Measurements from ENCODE around the gene KCNAB1. TPM values are rescaled to one million over a fixed set of nuclear protein-coding genes. Genes with fewer than 3 reads are reported as not detected.

Gene KCNAB1
- total and polyA plus RNA-seq, 2 donors (not counting 3 experiments of a cell fraction or from before 2014, with no cell fraction given), result 0.21 TPM; not detected in 1

DNA sequence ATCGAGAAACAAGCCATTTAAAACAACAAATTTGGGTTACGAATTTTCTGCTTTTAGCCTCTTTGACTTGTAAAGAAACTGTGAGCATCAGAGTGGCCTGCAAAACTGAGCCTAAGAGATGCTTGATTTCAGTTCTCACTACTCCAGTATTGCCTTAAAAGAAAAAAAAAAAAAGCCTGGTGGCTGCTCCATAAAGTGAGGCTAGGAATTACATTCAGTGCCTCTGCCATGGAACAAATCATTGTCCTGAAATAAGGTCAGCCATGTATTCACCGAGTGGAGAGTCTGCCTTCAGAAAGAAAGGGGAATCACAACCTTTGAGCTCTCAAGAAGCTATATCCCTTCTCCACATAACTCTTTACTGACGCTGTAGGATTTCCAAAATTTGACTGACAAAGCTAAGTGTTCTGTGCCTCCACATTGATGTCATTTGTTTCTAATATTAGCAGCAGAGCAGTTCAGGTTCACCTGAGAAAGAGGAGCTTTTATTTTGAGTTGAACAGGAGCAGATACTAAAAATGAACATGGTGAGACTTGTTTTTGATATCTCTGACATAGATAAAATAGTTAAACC, 297.3 kb downstream of the KCNAB1 start:
- no TSS peak for BruUV-seq (replicated peaks)
- Histone ChIP-seq H3K36me3 (ENCODE audit: control insufficient read depth in 2 of 2, extremely low read depth in 1 of 2, insufficient read depth in 2 of 2, low read length in 2 of 2) (no peaks in the 10 kb centered on the region), H3K27ac (ENCODE audit: insufficient read depth, low read depth, low read length) (no peak overlapping the region), H3K79me2 (ENCODE audit: control insufficient read depth, insufficient read depth, low read length) (no peaks in the 10 kb centered on the region), H3K9me3 (replicated peaks; ENCODE audit: control insufficient read depth, insufficient read depth, low read length) (no peaks in the 10 kb centered on the region), H3K4me3 (replicated peaks in 1 of 3; ENCODE audit: insufficient read depth in 1 of 3, low read depth in 1 of 3, low read length in 3 of 3) (no peak overlapping the region), H3K9me1 (replicated peaks; ENCODE audit: control insufficient read depth, extremely low read depth, insufficient read depth, low read length) (no peaks in the 10 kb centered on the region), H3K4me1 (ENCODE audit: control insufficient read depth, extremely low read depth, insufficient read depth, low read length) (no peaks in the 10 kb centered on the region), H3K4me2 (ENCODE audit: insufficient read depth, low read length) (no peak overlapping the region), H3K27me3 (ENCODE audit: control insufficient read depth in 2 of 2, insufficient read depth in 2 of 2, low read length in 2 of 2) (no peaks in the 10 kb centered on the region), H3K9ac (replicated peaks; ENCODE audit: extremely low read depth, insufficient read depth, low read length) (no peak overlapping the region), H4K20me1 (replicated peaks; ENCODE audit: control insufficient read depth, extremely low read depth, insufficient read depth, low read length) (no peaks in the 10 kb centered on the region), H2AFZ (ENCODE audit: low read depth, low read length) (no peak overlapping the region)
- CTCF ChIA-PET, result interaction anchor here (0.9 to 2.1 kb wide), 6 partner anchors 9 to 267 kb away, joined by 3 to 10 read pairs (median 4); no protein-coding TSS in a partner anchor
- DNase-seq (ENCODE audit: low read depth, low spot score), result no peak
- POLR2A ChIA-PET, result no interaction called here
- intact Hi-C loops (cut with micrococcal nuclease), result no loop called here
- dilution Hi-C loops (cut with MboI; ENCODE audit: extremely low pct_ligation_motif_present, low sequenced_read_pairs), result no loop called here
- TF ChIP-seq MYC (IDR thresholded peaks at IDR 0.05; ENCODE audit: low read depth, low read length) (no peak), FOS (IDR thresholded peaks at IDR 0.05; ENCODE audit: borderline replicate concordance, insufficient read depth, low read length) (no peak), EZH2 (IDR thresholded peaks at IDR 0.05; ENCODE audit: borderline replicate concordance, low read depth, low read length, severe bottlenecking) (no peak), POLR2A (IDR thresholded peaks at IDR 0.05; ENCODE audit: low read depth, low read length) (no peak), POLR2AphosphoS5 (IDR thresholded peaks at IDR 0.05; ENCODE audit: insufficient read depth, low read depth, low read length) (no peak), GATA2 (IDR thresholded peaks at IDR 0.05; ENCODE audit: insufficient read depth, insufficient read length, low read depth, low read length) (no peak), JUN (IDR thresholded peaks at IDR 0.05; ENCODE audit: borderline replicate concordance, insufficient read depth, insufficient read length, low read depth) (no peak)
- TF ChIP-seq, protein P1, sequence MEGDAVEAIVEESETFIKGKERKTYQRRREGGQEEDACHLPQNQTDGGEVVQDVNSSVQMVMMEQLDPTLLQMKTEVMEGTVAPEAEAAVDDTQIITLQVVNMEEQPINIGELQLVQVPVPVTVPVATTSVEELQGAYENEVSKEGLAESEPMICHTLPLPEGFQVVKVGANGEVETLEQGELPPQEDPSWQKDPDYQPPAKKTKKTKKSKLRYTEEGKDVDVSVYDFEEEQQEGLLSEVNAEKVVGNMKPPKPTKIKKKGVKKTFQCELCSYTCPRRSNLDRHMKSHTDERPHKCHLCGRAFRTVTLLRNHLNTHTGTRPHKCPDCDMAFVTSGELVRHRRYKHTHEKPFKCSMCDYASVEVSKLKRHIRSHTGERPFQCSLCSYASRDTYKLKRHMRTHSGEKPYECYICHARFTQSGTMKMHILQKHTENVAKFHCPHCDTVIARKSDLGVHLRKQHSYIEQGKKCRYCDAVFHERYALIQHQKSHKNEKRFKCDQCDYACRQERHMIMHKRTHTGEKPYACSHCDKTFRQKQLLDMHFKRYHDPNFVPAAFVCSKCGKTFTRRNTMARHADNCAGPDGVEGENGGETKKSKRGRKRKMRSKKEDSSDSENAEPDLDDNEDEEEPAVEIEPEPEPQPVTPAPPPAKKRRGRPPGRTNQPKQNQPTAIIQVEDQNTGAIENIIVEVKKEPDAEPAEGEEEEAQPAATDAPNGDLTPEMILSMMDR (IDR thresholded peaks at IDR 0.05; ENCODE audit: extremely low read depth in 1 of 2, insufficient read depth in 1 of 2, low read depth in 1 of 2, low read length in 2 of 2), result no peak
- TF ChIP-seq, protein P2, sequence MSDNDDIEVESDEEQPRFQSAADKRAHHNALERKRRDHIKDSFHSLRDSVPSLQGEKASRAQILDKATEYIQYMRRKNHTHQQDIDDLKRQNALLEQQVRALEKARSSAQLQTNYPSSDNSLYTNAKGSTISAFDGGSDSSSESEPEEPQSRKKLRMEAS (IDR thresholded peaks at IDR 0.05; ENCODE audit: insufficient read depth, insufficient read length), result no peak
- no peak for FAIRE-seq

Data from endothelial cell of umbilical vein (primary cell).